ENCODE measurements around the gene SPECC1L.

The SPECC1L gene

GRCh38 chr22:24363243-24363642 lies 92.6 kb downstream of the SPECC1L start:
- DNase-seq, result no peak

GRCh38 chr22:24366701-24367100 lies 96.1 kb downstream of the SPECC1L start:
- no peak for DNase-seq

GRCh38 chr22:24367841-24368240 lies 97.2 kb downstream of the SPECC1L start:
- no peak for DNase-seq

GRCh38 chr22:24370401-24370800 lies 99.8 kb downstream of the SPECC1L start:
- no peak for DNase-seq

GRCh38 chr22:24376002-24376401 lies 105.4 kb downstream of the SPECC1L start:
- DNase-seq, result no peak

- DNase-seq, result no peak
Measured at GRCh38 chr22:24376586-24376985, 106.0 kb downstream of the SPECC1L start.

GRCh38 chr22:24379536-24379935 lies 108.9 kb downstream of the SPECC1L start:
- no peak for DNase-seq

GRCh38 chr22:24380220-24380904 lies 109.7 kb downstream of the SPECC1L start:
- no peak for DNase-seq

- DNase-seq, result no peak
Measured at GRCh38 chr22:24380905-24381230, 110.2 kb downstream of the SPECC1L start.

GRCh38 chr22:24383061-24383460 lies 112.4 kb downstream of the SPECC1L start:
- DNase-seq, result no peak

GRCh38 chr22:24384131-24384530 lies 113.5 kb downstream of the SPECC1L start:
- DNase-seq, result no peak

- DNase-seq, result no peak
Measured at GRCh38 chr22:24386937-24387471, 116.4 kb downstream of the SPECC1L start.

GRCh38 chr22:24389680-24390079 lies 119.0 kb downstream of the SPECC1L start:
- DNase-seq, result no peak

- no peak for DNase-seq
Measured at GRCh38 chr22:24390156-24390555, 119.5 kb downstream of the SPECC1L start.

GRCh38 chr22:24390576-24390975 lies 119.9 kb downstream of the SPECC1L start:
- no peak for DNase-seq

GRCh38 chr22:24391836-24392217 lies 121.2 kb downstream of the SPECC1L start:
- DNase-seq, result no peak

- no peak for DNase-seq
Measured at GRCh38 chr22:24392218-24392931, 121.7 kb downstream of the SPECC1L start.

GRCh38 chr22:24393012-24393559 lies 122.5 kb downstream of the SPECC1L start:
- no peak for DNase-seq

- no peak for DNase-seq
Measured at GRCh38 chr22:24393848-24394247, 123.2 kb downstream of the SPECC1L start.

GRCh38 chr22:24394254-24394653 lies 123.6 kb downstream of the SPECC1L start:
- DNase-seq, result no peak

GRCh38 chr22:24398409-24398808 lies 127.8 kb downstream of the SPECC1L start:
- DNase-seq, result no peak

GRCh38 chr22:24400034-24400725 lies 129.5 kb downstream of the SPECC1L start:
- DNase-seq, result no peak

Data from cortex of kidney (tissue), 1 donor.